Measurements from ENCODE around the gene ABLIM1. TPM values are rescaled to one million over a fixed set of nuclear protein-coding genes. Genes with fewer than 3 reads are reported as not detected.

The ABLIM1 gene
- total RNA-seq, 1 experiment from 2014 or later = 28.2 TPM

- no peak for DNase-seq (ENCODE audit: extremely low read depth, low read depth)
These were observed 227.2 kb downstream of the ABLIM1 start for GRCh38 chr10:114430688-114431413.

- no peak for DNase-seq (ENCODE audit: extremely low read depth, low read depth)
These were observed 228.3 kb downstream of the ABLIM1 start for GRCh38 chr10:114429581-114430335.

GRCh38 chr10:114427124-114427852 lies 230.8 kb downstream of the ABLIM1 start:
- DNase-seq (ENCODE audit: extremely low read depth, low read depth) = no peak

GRCh38 chr10:114426476-114426875 lies 231.6 kb downstream of the ABLIM1 start:
- DNase-seq (ENCODE audit: extremely low read depth, low read depth) = no peak

- DNase-seq (ENCODE audit: extremely low read depth, low read depth) = no peak
These were observed 237.1 kb downstream of the ABLIM1 start for GRCh38 chr10:114420811-114421485.

GRCh38 chr10:114418109-114418508 lies 240.0 kb downstream of the ABLIM1 start:
- DNase-seq (ENCODE audit: extremely low read depth, low read depth) = no peak

- DNase-seq (ENCODE audit: extremely low read depth, low read depth) = no peak
These were observed 244.9 kb downstream of the ABLIM1 start for GRCh38 chr10:114412907-114413797.

GRCh38 chr10:114408968-114409444 lies 249.1 kb downstream of the ABLIM1 start:
- no peak for DNase-seq (ENCODE audit: extremely low read depth, low read depth)

- DNase-seq (ENCODE audit: extremely low read depth, low read depth) = no peak
These were observed 249.7 kb downstream of the ABLIM1 start for GRCh38 chr10:114408112-114408967.

- no peak for DNase-seq (ENCODE audit: extremely low read depth, low read depth)
These were observed 251.6 kb downstream of the ABLIM1 start for GRCh38 chr10:114406455-114406854.

- DNase-seq (ENCODE audit: extremely low read depth, low read depth) = no peak
These were observed 253.1 kb downstream of the ABLIM1 start for GRCh38 chr10:114405011-114405350.

GRCh38 chr10:114404171-114405010 lies 253.7 kb downstream of the ABLIM1 start, which contains the start of gene AFAP1L2:
TSS of gene AFAP1L2 (minus strand) at chr10:114404502. CDS start at chr10:114404455, 47 bp downstream.
- DNase-seq (ENCODE audit: extremely low read depth, low read depth) = peak; percentile 11

GRCh38 chr10:114403541-114404161 lies 254.4 kb downstream of the ABLIM1 start:
- DNase-seq (ENCODE audit: extremely low read depth, low read depth) = no peak

GRCh38 chr10:114402871-114403540 lies 255.1 kb downstream of the ABLIM1 start:
- no peak for DNase-seq (ENCODE audit: extremely low read depth, low read depth)

GRCh38 chr10:114402233-114402632 lies 255.8 kb downstream of the ABLIM1 start:
- no peak for DNase-seq (ENCODE audit: extremely low read depth, low read depth)

GRCh38 chr10:114401195-114401791 lies 256.8 kb downstream of the ABLIM1 start:
- no peak for DNase-seq (ENCODE audit: extremely low read depth, low read depth)

Measured in NCI-H460 (cell line).